GM12878 (cell line): ENCODE measurements around the gene ZNF799. TPM values are rescaled to one million over a fixed set of nuclear protein-coding genes. Genes with fewer than 3 reads are reported as not detected.

Experiments
- BCL11A ChIP-seq: IDR thresholded peaks from 2 replicates; pipeline ENCODE4 v1.6.1; 2011; ENCODE audit warnings: low read depth, low read length
- BHLHE40 ChIP-seq, 2 experiments: fragments of 450-650 bp in 1 of 2; IDR thresholded peaks; 2 replicates each; pipeline ENCODE4 v1.6.1; 2011 to 2017; ENCODE audit warnings: low read depth in 2 of 2, borderline replicate concordance in 1 of 2, improper control_type of control experiment in 1 of 2, low read length in 1 of 2, mild to moderate bottlenecking in 1 of 2
- CUX1 ChIP-seq: IDR thresholded peaks from 2 replicates; pipeline ENCODE4 v1.6.1; 2012; ENCODE audit warnings: improper control_type of control experiment, low read depth, low read length; ENCODE audit not compliant: insufficient replicate concordance
- GATAD2B ChIP-seq: fragments of 450-650 bp; conservative IDR thresholded peaks from 2 replicates; pipeline ENCODE4 v1.6.1; 2017; ENCODE audit warnings: low read depth, mild to moderate bottlenecking, moderate library complexity
- IRF5 ChIP-seq: fragments of 450-650 bp; IDR thresholded peaks from 2 replicates; pipeline ENCODE4 v1.6.1; 2017; ENCODE audit warnings: borderline replicate concordance
- NFYA ChIP-seq: IDR thresholded peaks from 2 replicates; pipeline ENCODE4 v1.6.1; 2011; ENCODE audit warnings: low read depth, mild to moderate bottlenecking, low read length, improper control_type of control experiment, borderline replicate concordance
- NR2C2 ChIP-seq: IDR thresholded peaks from 2 replicates; pipeline ENCODE4 v1.6.1; 2011; ENCODE audit warnings: borderline replicate concordance, low read depth; ENCODE audit not compliant: control insufficient read depth, insufficient read length
- RELA ChIP-seq: fragments of 450-650 bp; IDR thresholded peaks from 2 replicates; pipeline ENCODE4 v1.8.0; 2014; ENCODE audit warnings: borderline replicate concordance; ENCODE audit not compliant: partially characterized antibody
- REST ChIP-seq: IDR thresholded peaks from 2 replicates; pipeline ENCODE4 v1.6.1; 2012; ENCODE audit warnings: mild to moderate bottlenecking, low read depth, low read length
- SPI1 ChIP-seq: IDR thresholded peaks from 2 replicates; pipeline ENCODE4 v1.6.1; 2011; ENCODE audit warnings: low read depth, mild to moderate bottlenecking, low read length, moderate library complexity, borderline replicate concordance; ENCODE audit not compliant: insufficient read depth
- TARDBP ChIP-seq: IDR thresholded peaks from 2 replicates; pipeline ENCODE4 v1.6.1; 2016; ENCODE audit warnings: borderline replicate concordance
- ZBTB40 ChIP-seq: fragments of 450-650 bp; IDR thresholded peaks from 2 replicates; pipeline ENCODE4 v1.6.1; 2016; ENCODE audit warnings: mild to moderate bottlenecking, moderate library complexity, borderline replicate concordance
- ZNF207 ChIP-seq: fragments of 450-650 bp; IDR thresholded peaks from 2 replicates; pipeline ENCODE4 v1.6.1; 2014; ENCODE audit warnings: antibody characterized with exemption, mild to moderate bottlenecking, borderline replicate concordance
- polyA plus RNA-seq, 11 experiments: library from polyadenylated mRNA; depleted of rRNA in 4 of 11; unstranded in 6 of 11; stranded (reverse) in 5 of 11; fragments of >200 nt; fragmentation: Nextera tagmentation in 4 of 11; fragmentation: Illumina TruSeq in 1 of 11; extraction: Ambion mirVana in 4 of 11; extraction: Trizol in 1 of 11; gene quantifications; 1 replicate in 1 of 11; 2 replicates in 10 of 11; pipeline versions ENCODE4 v1.2.1 to v1.2.3, GENCODE V29; 2011 to 2016; ENCODE audit warnings: inconsistent platforms in 2 of 11, missing spikeins in 2 of 11, low read depth in 1 of 11
- total RNA-seq, 4 experiments: library from RNA; depleted of rRNA in 3 of 4; stranded (reverse); fragments of >200 nt in 3 of 4; fragmentation: Illumina TruSeq in 1 of 4; extraction: Trizol in 1 of 4; gene quantifications; 2 replicates each; pipeline versions ENCODE4 v1.2.1 to v1.2.3, GENCODE V29; 2013 to 2021

The ZNF799 gene
- total and polyA plus RNA-seq, 10 of the 15 experiments (the other 5 are each of a cell fraction or from before 2014, with no cell fraction given), result 1.5 to 9.2 (median 3.1) TPM

GRCh38 chr19:12350890-12351197 lies 50.2 kb downstream of the ZNF799 start (continued):
- no peak for TF ChIP-seq CUX1
- TF ChIP-seq ZNF207, result no peak
- TF ChIP-seq ZBTB40, result no peak
- TF ChIP-seq REST, result no peak
- no peak for TF ChIP-seq NFYA
- no peak for TF ChIP-seq RELA
- no peak for TF ChIP-seq BHLHE40 (IDR thresholded peaks at IDR 0.05; ENCODE audit: borderline replicate concordance in 1 of 2, low read depth in 2 of 2, low read length in 1 of 2)
- no peak for TF ChIP-seq BCL11A
- TF ChIP-seq NR2C2, result no peak
- TF ChIP-seq IRF5, result no peak
- no peak for TF ChIP-seq SPI1
- TF ChIP-seq GATAD2B, result no peak
- no peak for TF ChIP-seq TARDBP
